GM15510 (cell line): ENCODE measurements around the gene PLCXD3.

Experiments used
- POLR2A ChIP-seq: IDR thresholded peaks from 3 replicates; pipeline ENCODE4 v1.6.1; 2011; ENCODE audit warnings: borderline replicate concordance; ENCODE audit not compliant: insufficient read length; ENCODE audit errors: extremely low read depth

PLCXD3 gene

GRCh38 chr5:41346609-41347008 is 163.8 kb downstream of the PLCXD3 start:
- TF ChIP-seq POLR2A, result no peak

GRCh38 chr5:41345295-41345694 is 165.1 kb downstream of the PLCXD3 start:
- no peak for TF ChIP-seq POLR2A

GRCh38 chr5:41339339-41339738 is 171.1 kb downstream of the PLCXD3 start:
- TF ChIP-seq POLR2A, result no peak

- TF ChIP-seq POLR2A, result no peak
Measured at GRCh38 chr5:41338136-41338675, 172.2 kb downstream of the PLCXD3 start.

- TF ChIP-seq POLR2A, result no peak
Measured at GRCh38 chr5:41337724-41338123, 172.7 kb downstream of the PLCXD3 start.

GRCh38 chr5:41337216-41337615 is 173.2 kb downstream of the PLCXD3 start:
- TF ChIP-seq POLR2A, result no peak

- no peak for TF ChIP-seq POLR2A
Measured at GRCh38 chr5:41336471-41336870, 173.9 kb downstream of the PLCXD3 start.

- TF ChIP-seq POLR2A, result no peak
Measured at GRCh38 chr5:41335596-41336181, 174.7 kb downstream of the PLCXD3 start.

- TF ChIP-seq POLR2A, result no peak
Measured at GRCh38 chr5:41334758-41335157, 175.6 kb downstream of the PLCXD3 start.

- TF ChIP-seq POLR2A, result no peak
Measured at GRCh38 chr5:41334221-41334620, 176.2 kb downstream of the PLCXD3 start.

GRCh38 chr5:41325074-41325473 is 185.3 kb downstream of the PLCXD3 start:
- TF ChIP-seq POLR2A, result no peak

GRCh38 chr5:41312478-41313060 is 197.8 kb downstream of the PLCXD3 start:
- no peak for TF ChIP-seq POLR2A

- TF ChIP-seq POLR2A, result no peak
Measured at GRCh38 chr5:41312066-41312465, 198.3 kb downstream of the PLCXD3 start.

GRCh38 chr5:41309275-41309674 is 201.1 kb downstream of the PLCXD3 start:
- no peak for TF ChIP-seq POLR2A

GRCh38 chr5:41306005-41306404 is 204.4 kb downstream of the PLCXD3 start:
- TF ChIP-seq POLR2A, result no peak

GRCh38 chr5:41305056-41305455 is 205.3 kb downstream of the PLCXD3 start:
- no peak for TF ChIP-seq POLR2A
